Neural progenitor cell (in vitro differentiated cells): ENCODE measurements around the gene ERC1. TPM values are rescaled to one million over a fixed set of nuclear protein-coding genes. Genes with fewer than 3 reads are reported as not detected.

ENCODE experiments used
- DNase-seq: peaks from one replicate; pipeline ENCODE4 v3.0.0-alpha.2; 2016; ENCODE audit warnings: low spot score
- H2AFZ ChIP-seq: fragments of 200-600 bp; sonication (generic); replicated peaks from 2 replicates; pipeline ENCODE4 v1.6.1; 2016; ENCODE audit warnings: antibody characterized with exemption
- H3F3A ChIP-seq: fragments of 200-600 bp; sonication (generic); 2 replicates; pipeline ENCODE4 v1.6.1; 2016; ENCODE audit warnings: antibody characterized with exemption, low read depth
- H3K27ac ChIP-seq: fragments of 200-600 bp; sonication (generic); 2 replicates; pipeline ENCODE4 v1.5.1; 2016; ENCODE audit warnings: mild to moderate bottlenecking
- H3K27me3 ChIP-seq: fragments of 200-600 bp; sonication (generic); 2 replicates; pipeline ENCODE4 v1.6.1; 2016; ENCODE audit warnings: mild to moderate bottlenecking, moderate library complexity
- H3K36me3 ChIP-seq: fragments of 200-600 bp; sonication (generic); 2 replicates; pipeline ENCODE4 v1.5.1; 2016
- H3K4me1 ChIP-seq: fragments of 200-600 bp; sonication (generic); 2 replicates; pipeline ENCODE4 v1.6.1; 2016; ENCODE audit warnings: mixed run types
- H3K4me2 ChIP-seq: fragments of 200-600 bp; sonication (generic); 2 replicates; pipeline ENCODE4 v1.6.1; 2016
- H3K4me3 ChIP-seq: fragments of 200-600 bp; sonication (generic); 2 replicates; pipeline ENCODE4 v1.5.1; 2016
- H3K79me2 ChIP-seq: fragments of 200-600 bp; sonication (generic); 2 replicates; pipeline ENCODE4 v1.6.1; 2016; ENCODE audit warnings: low read depth
- H3K9ac ChIP-seq: fragments of 200-600 bp; sonication (generic); 2 replicates; pipeline ENCODE4 v1.6.1; 2016
- H3K9me3 ChIP-seq: fragments of 200-600 bp; sonication (generic); 2 replicates; pipeline ENCODE4 v1.5.1; 2016; ENCODE audit warnings: low read depth
- H4K20me1 ChIP-seq: fragments of 200-600 bp; sonication (generic); 2 replicates; pipeline ENCODE4 v1.6.1; 2016; ENCODE audit warnings: low read depth
- H3K27ac Mint-ChIP-seq: 3 replicates; pipeline ENCODE4 v1.8.0; 2021; ENCODE audit warnings: mixed read lengths
- H3K27me3 Mint-ChIP-seq: 2 replicates; pipeline ENCODE4 v1.8.0; 2022; ENCODE audit warnings: low read depth, mild to moderate bottlenecking, inconsistent platforms, moderate library complexity, mixed read lengths; ENCODE audit not compliant: insufficient read depth
- H3K36me3 Mint-ChIP-seq: 3 replicates; pipeline ENCODE4 v1.8.0; 2021; ENCODE audit warnings: mixed read lengths
- H3K4me1 Mint-ChIP-seq: 3 replicates; pipeline ENCODE4 v1.8.0; 2021; ENCODE audit warnings: mixed read lengths
- H3K4me3 Mint-ChIP-seq: 3 replicates; pipeline ENCODE4 v1.8.0; 2021; ENCODE audit warnings: mild to moderate bottlenecking, moderate library complexity, mixed read lengths
- H3K9me3 Mint-ChIP-seq: 3 replicates; pipeline ENCODE4 v1.8.0; 2020; ENCODE audit warnings: mixed read lengths
- CTCF ChIP-seq: fragments of 200-600 bp; sonication (generic); IDR thresholded peaks from 2 replicates; pipeline ENCODE4 v1.5.1; 2017; ENCODE audit warnings: antibody characterized with exemption, mild to moderate bottlenecking
- EZH2 ChIP-seq: fragments of 200-600 bp; sonication (generic); IDR thresholded peaks from 2 replicates; pipeline ENCODE4 v1.6.1; 2017; ENCODE audit warnings: antibody characterized with exemption, mild to moderate bottlenecking, moderate library complexity
- EZH2phosphoT487 ChIP-seq: fragments of 200-600 bp; sonication (generic); IDR thresholded peaks from 2 replicates; pipeline ENCODE4 v1.6.1; 2017; ENCODE audit warnings: antibody characterized with exemption
- total RNA-seq: library from RNA; depleted of rRNA; stranded (reverse); fragments of >200 nt; gene quantifications from 2 replicates; pipeline ENCODE4 v1.2.3, GENCODE V29; 2015; ENCODE audit warnings: low replicate concordance

The ERC1 gene
- total RNA-seq, 1 donor from 2014 or later = 27.5 TPM

GRCh38 chr12:1011091-1011490 is 20.1 kb downstream of the ERC1 start:
- Histone ChIP-seq H3K36me3 (no peaks in the 10 kb centered on the region), H4K20me1 (peaks cover 9% of the 10 kb centered on the region), H3K79me2 (peaks cover 36% of the 10 kb centered on the region), H3K4me2 (no peak overlapping the region), H3K4me1 (no peaks in the 10 kb centered on the region), H3K9me3 (no peaks in the 10 kb centered on the region), H3K9ac (no peak overlapping the region), H3K4me3 (no peak overlapping the region), H3K27me3 (no peaks in the 10 kb centered on the region), H2AFZ (no peak overlapping the region), H3K27ac (no peak overlapping the region), H3F3A (no peaks in the 10 kb centered on the region)
- H3K36me3 Mint-ChIP-seq = peaks cover 2% of the 10 kb centered on the region
- no peak for TF ChIP-seq EZH2phosphoT487
- TF ChIP-seq EZH2 = no peak
- TF ChIP-seq CTCF = no peak
- H3K4me1 Mint-ChIP-seq = no peaks in the 10 kb centered on the region
- DNase-seq = no peak
- H3K27ac Mint-ChIP-seq = no peak overlapping the region
- H3K27me3 Mint-ChIP-seq = peaks cover 4% of the 10 kb centered on the region
- H3K4me3 Mint-ChIP-seq = no peak overlapping the region
- H3K9me3 Mint-ChIP-seq = no peaks in the 10 kb centered on the region

- peaks cover 4% of the 10 kb centered on the region for H3K36me3 Mint-ChIP-seq
- H4K20me1 ChIP-seq = no peaks in the 10 kb centered on the region
- TF ChIP-seq EZH2 (no peak), EZH2phosphoT487 (no peak), CTCF (no peak)
Measured at GRCh38 chr12:1013618-1014489, 22.8 kb downstream of the ERC1 start.

DNA sequence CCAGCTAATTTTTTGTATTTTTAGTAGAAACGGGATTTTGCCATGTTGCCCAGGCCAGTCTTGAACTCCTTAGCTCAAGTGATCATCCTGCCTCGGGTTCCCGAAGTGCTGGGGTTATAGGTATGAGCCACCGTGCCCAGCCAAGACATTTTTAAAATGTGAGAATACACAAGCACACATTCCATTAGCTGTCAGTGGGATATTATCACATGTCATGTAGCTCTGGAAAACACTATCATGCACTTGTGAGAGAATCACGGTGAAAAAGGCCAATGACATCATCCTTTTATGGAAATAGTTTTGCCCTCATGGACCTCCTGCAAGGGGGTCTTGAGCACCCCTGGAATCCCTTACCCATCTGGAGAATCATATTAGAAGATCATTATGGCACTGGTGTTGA is 28.3 kb downstream of the ERC1 start:
- TF ChIP-seq EZH2 (no peak), CTCF (no peak), EZH2phosphoT487 (no peak)
- peaks cover 3% of the 10 kb centered on the region for H3K9me3 Mint-ChIP-seq

More at GRCh38 chr12:1013618-1014489, 22.8 kb downstream of the ERC1 start:
- H3K9ac ChIP-seq = no peak overlapping the region
- no peaks in the 10 kb centered on the region for H3K36me3 ChIP-seq
- no peaks in the 10 kb centered on the region for H3F3A ChIP-seq
- DNase-seq = no peak
- H3K27ac ChIP-seq = no peak overlapping the region
- H3K4me3 ChIP-seq = no peak overlapping the region
- no peak overlapping the region for H3K27ac Mint-ChIP-seq
- no peaks in the 10 kb centered on the region for H3K4me1 Mint-ChIP-seq
- H2AFZ ChIP-seq = no peak overlapping the region
- peaks cover 4% of the 10 kb centered on the region for H3K27me3 Mint-ChIP-seq
- H3K9me3 Mint-ChIP-seq = no peaks in the 10 kb centered on the region
- no peaks in the 10 kb centered on the region for H3K4me1 ChIP-seq
- H3K27me3 ChIP-seq = no peaks in the 10 kb centered on the region
- H3K9me3 ChIP-seq = no peaks in the 10 kb centered on the region
- H3K4me2 ChIP-seq = no peak overlapping the region
- H3K79me2 ChIP-seq = peaks cover 37% of the 10 kb centered on the region
- H3K4me3 Mint-ChIP-seq = no peak overlapping the region

More for the DNA sequence above, 28.3 kb downstream of the ERC1 start:
- Histone ChIP-seq H3K4me1 (no peaks in the 10 kb centered on the region), H3K27me3 (no peaks in the 10 kb centered on the region), H3K4me3 (no peak overlapping the region), H3K79me2 (peaks cover 32% of the 10 kb centered on the region), H3K27ac (no peak overlapping the region), H4K20me1 (no peaks in the 10 kb centered on the region), H2AFZ (no peak overlapping the region), H3K36me3 (no peaks in the 10 kb centered on the region), H3K4me2 (no peak overlapping the region), H3F3A (no peaks in the 10 kb centered on the region), H3K9ac (no peak overlapping the region), H3K9me3 (no peaks in the 10 kb centered on the region)
- Mint-ChIP-seq H3K36me3 (peaks cover 15% of the 10 kb centered on the region), H3K4me3 (no peak overlapping the region), H3K27me3 (no peaks in the 10 kb centered on the region), H3K4me1 (no peaks in the 10 kb centered on the region), H3K27ac (no peak overlapping the region)
- DNase-seq = no peak
